Naive thymus-derived CD4-positive, alpha-beta T cell (primary cell): ENCODE measurements around the gene GALNT14. TPM values are rescaled to one million over a fixed set of nuclear protein-coding genes. Genes with fewer than 3 reads are reported as not detected.

Experiments used
- ATAC-seq: fragments of 150-1000 bp; cut with Tn5 transposase; 2 replicates; pipeline ENCODE4 v1.10.0; 2021; ENCODE audit warnings: mild to moderate bottlenecking, moderate library complexity
- CTCF ChIA-PET: fragments of 350-600 bp; sonication (Branson Sonifier 250); formaldehyde crosslinking; loops from one replicate; lab custom pipeline; 2021; ENCODE audit warnings: antibody characterized with exemption; lab: Charles Lee
- POLR2A ChIA-PET: fragments of 350-600 bp; sonication (Branson Sonifier 250); formaldehyde crosslinking; loops from one replicate; lab custom pipeline; 2021; ENCODE audit warnings: antibody characterized with exemption, inconsistent platforms; lab: Charles Lee
- DNase-seq, 9 donors: peaks; one replicate each; pipeline versions ENCODE4 v3.0.0 to v3.0.0-alpha.2; 2020 to 2022; ENCODE audit warnings: mixed read lengths in 1 of 9
- H3K27ac ChIP-seq: one replicate; pipeline ENCODE4 v1.7.0; 2013; ENCODE audit warnings: mild to moderate bottlenecking, low read depth, low read length, moderate library complexity
- H3K27me3 ChIP-seq, 2 donors: one replicate each; pipeline ENCODE4 v1.7.0; 2013; ENCODE audit warnings: low read length in 2 of 2, mild to moderate bottlenecking in 2 of 2, moderate library complexity in 2 of 2; ENCODE audit not compliant: control insufficient read depth in 2 of 2, insufficient read depth in 2 of 2
- H3K36me3 ChIP-seq, 3 experiments: 1 replicate in 2 of 3; 2 replicates in 1 of 3; pipeline ENCODE4 v1.7.0; 2013; ENCODE audit warnings: low read length in 3 of 3, mild to moderate bottlenecking in 3 of 3, moderate library complexity in 1 of 3; ENCODE audit not compliant: insufficient read depth in 3 of 3, control insufficient read depth in 2 of 3
- H3K4me1 ChIP-seq, 2 donors: one replicate each; pipeline ENCODE4 v1.7.0; 2013; ENCODE audit warnings: low read length in 2 of 2, mild to moderate bottlenecking in 2 of 2, moderate library complexity in 1 of 2; ENCODE audit not compliant: control insufficient read depth in 2 of 2, insufficient read depth in 2 of 2
- H3K4me3 ChIP-seq: 2 replicates; pipeline ENCODE4 v1.7.0; 2013; ENCODE audit warnings: mild to moderate bottlenecking, low read length
- H3K9me3 ChIP-seq, 3 experiments: 1 replicate in 2 of 3; 2 replicates in 1 of 3; pipeline ENCODE4 v1.7.0; 2013; ENCODE audit warnings: low read length in 3 of 3; ENCODE audit not compliant: control insufficient read depth in 2 of 3
- H3K27ac Mint-ChIP-seq, 9 donors: one replicate each; pipeline ENCODE4 v1.8.0; 2020 to 2022; ENCODE audit warnings: mixed read lengths in 9 of 9, mild to moderate bottlenecking in 8 of 9, moderate library complexity in 5 of 9, inconsistent platforms in 2 of 9
- H3K27me3 Mint-ChIP-seq, 5 donors: one replicate each; pipeline ENCODE4 v1.8.0; 2021 to 2022; ENCODE audit warnings: mixed read lengths in 5 of 5, mild to moderate bottlenecking in 1 of 5
- H3K36me3 Mint-ChIP-seq, 5 donors: one replicate each; pipeline ENCODE4 v1.8.0; 2020 to 2022; ENCODE audit warnings: mixed read lengths in 5 of 5, mild to moderate bottlenecking in 3 of 5, inconsistent platforms in 1 of 5
- H3K4me1 Mint-ChIP-seq, 7 donors: one replicate each; pipeline ENCODE4 v1.8.0; 2020 to 2022; ENCODE audit warnings: mixed read lengths in 7 of 7, mild to moderate bottlenecking in 3 of 7, inconsistent platforms in 1 of 7
- H3K4me3 Mint-ChIP-seq, 10 donors: one replicate each; pipeline ENCODE4 v1.8.0; 2020 to 2022; ENCODE audit warnings: mild to moderate bottlenecking in 10 of 10, mixed read lengths in 10 of 10, moderate library complexity in 6 of 10, inconsistent platforms in 2 of 10
- H3K9me3 Mint-ChIP-seq, 11 donors: one replicate each; pipeline ENCODE4 v1.8.0; 2020 to 2022; ENCODE audit warnings: mixed read lengths in 11 of 11, mild to moderate bottlenecking in 4 of 11, inconsistent platforms in 1 of 11, moderate library complexity in 1 of 11
- intact Hi-C, 2 donors: fragments of 100-400 bp; cut with micrococcal nuclease; formaldehyde crosslinking; loops; one replicate each; pipeline ENCODE4 v1.15.1; 2023
- polyA plus RNA-seq, 2 donors: library from polyadenylated mRNA; unstranded; fragments of 300-500 nt; fragmentation: Illumina TruSeq; gene quantifications; one replicate each; pipeline ENCODE4 v1.2.3, GENCODE V29; 2021
- total RNA-seq, 6 experiments: library from RNA in 5 of 6; stranded (reverse) in 5 of 6; gene quantifications; 1 replicate in 5 of 6; 2 replicates in 1 of 6; pipeline ENCODE4 v1.2.3 and lab custom pipeline; 2021 to 2026

The GALNT14 gene
- total and polyA plus RNA-seq, 7 experiments from 2014 or later, result 0.64 to 1.1 TPM; not detected in 5

GRCh38 chr2:30985493-30986230 lies 152.6 kb downstream of the GALNT14 start:
- Mint-ChIP-seq H3K4me3 (no peak overlapping the region), H3K4me1 (no peaks in the 10 kb centered on the region), H3K27me3 (peaks cover 0 to 9% (median 0%) of the 10 kb centered on the region in 5 donors), H3K27ac (no peak overlapping the region), H3K9me3 (no peaks in the 10 kb centered on the region), H3K36me3 (no peaks in the 10 kb centered on the region)
- Histone ChIP-seq H3K4me1 (no peaks in the 10 kb centered on the region), H3K36me3 (no peaks in the 10 kb centered on the region), H3K4me3 (no peak overlapping the region), H3K9me3 (no peaks in the 10 kb centered on the region), H3K27ac (no peak overlapping the region), H3K27me3 (no peaks in the 10 kb centered on the region)
- POLR2A ChIA-PET, result no interaction called here
- CTCF ChIA-PET, result no interaction called here
- DNase-seq (no peak), ATAC-seq (no peak)
- intact Hi-C loops, result no loop called here

DNA sequence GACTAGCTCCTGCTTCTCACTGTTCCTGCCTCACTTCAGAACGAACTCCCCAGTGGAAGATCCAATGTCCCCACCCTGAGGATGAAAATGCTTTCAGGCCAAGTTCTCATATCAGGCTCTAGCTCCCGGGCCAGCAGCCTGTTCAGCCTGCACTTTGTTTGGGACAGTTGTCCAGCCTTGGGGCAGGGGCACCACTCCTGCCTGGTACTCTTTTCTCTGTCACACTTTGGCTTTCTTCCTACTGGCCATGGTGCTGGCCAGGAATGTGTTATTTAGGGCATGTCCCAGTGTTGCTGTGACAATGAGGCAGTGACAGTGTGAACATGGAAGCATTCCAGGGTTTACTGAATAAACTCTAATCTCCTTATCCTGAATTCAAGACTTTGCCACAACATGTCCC lies 154.1 kb downstream of the GALNT14 start:
- intact Hi-C loops, result no loop called here
- H3K27me3 Mint-ChIP-seq, result peaks cover 0 to 16% (median 0%) of the 10 kb centered on the region in 5 donors
- ChIA-PET POLR2A (no interaction called here), CTCF (no interaction called here)
- H3K27me3 ChIP-seq, result no peaks in the 10 kb centered on the region
- DNase-seq (no peak), ATAC-seq (no peak)
- H3K36me3 Mint-ChIP-seq, result no peaks in the 10 kb centered on the region
- no peaks in the 10 kb centered on the region for H3K4me1 Mint-ChIP-seq
- no peak overlapping the region for H3K27ac Mint-ChIP-seq
- H3K4me1 ChIP-seq, result no peaks in the 10 kb centered on the region
- H3K4me3 ChIP-seq, result no peak overlapping the region
- H3K9me3 ChIP-seq, result no peaks in the 10 kb centered on the region
- no peak overlapping the region for H3K27ac ChIP-seq
- no peaks in the 10 kb centered on the region for H3K36me3 ChIP-seq
- no peak overlapping the region for H3K4me3 Mint-ChIP-seq
- no peaks in the 10 kb centered on the region for H3K9me3 Mint-ChIP-seq

DNA sequence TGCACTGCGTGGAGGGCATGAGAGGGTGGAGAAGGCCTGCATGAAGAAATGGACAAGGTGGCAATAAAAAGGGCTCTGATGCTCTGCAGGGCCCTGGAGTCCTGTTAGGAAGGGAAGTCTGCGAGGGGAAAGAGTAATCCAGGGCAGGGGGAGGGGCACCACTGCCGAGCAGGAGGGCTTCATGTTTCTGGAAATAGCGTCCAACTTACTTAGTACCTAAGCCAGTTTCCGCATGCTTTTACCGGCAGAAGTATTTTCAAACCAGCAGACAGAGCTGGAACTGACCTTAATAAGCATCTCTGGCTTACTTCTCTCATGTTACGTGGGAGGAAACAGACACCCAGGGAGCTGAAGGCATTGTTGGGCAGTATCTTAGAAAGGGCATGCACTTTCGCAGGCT lies 156.7 kb downstream of the GALNT14 start:
- POLR2A ChIA-PET, result no interaction called here
- ATAC-seq (no peak), DNase-seq (no peak)
- H3K27me3 ChIP-seq, result no peaks in the 10 kb centered on the region
- H3K4me1 ChIP-seq, result no peaks in the 10 kb centered on the region
- no peak overlapping the region for H3K27ac Mint-ChIP-seq
- H3K27me3 Mint-ChIP-seq, result peaks cover 0 to 29% (median 7%) of the 10 kb centered on the region in 5 donors
- H3K4me3 Mint-ChIP-seq, result no peak overlapping the region
- no peaks in the 10 kb centered on the region for H3K9me3 ChIP-seq
- H3K36me3 ChIP-seq, result no peaks in the 10 kb centered on the region
- intact Hi-C loops, result no loop called here
- no peak overlapping the region for H3K27ac ChIP-seq
- CTCF ChIA-PET, result no interaction called here
- no peaks in the 10 kb centered on the region for H3K36me3 Mint-ChIP-seq
- H3K9me3 Mint-ChIP-seq, result peaks cover 0 to 2% (median 0%) of the 10 kb centered on the region in 11 donors
- H3K4me1 Mint-ChIP-seq, result no peaks in the 10 kb centered on the region
- no peak overlapping the region for H3K4me3 ChIP-seq

DNA sequence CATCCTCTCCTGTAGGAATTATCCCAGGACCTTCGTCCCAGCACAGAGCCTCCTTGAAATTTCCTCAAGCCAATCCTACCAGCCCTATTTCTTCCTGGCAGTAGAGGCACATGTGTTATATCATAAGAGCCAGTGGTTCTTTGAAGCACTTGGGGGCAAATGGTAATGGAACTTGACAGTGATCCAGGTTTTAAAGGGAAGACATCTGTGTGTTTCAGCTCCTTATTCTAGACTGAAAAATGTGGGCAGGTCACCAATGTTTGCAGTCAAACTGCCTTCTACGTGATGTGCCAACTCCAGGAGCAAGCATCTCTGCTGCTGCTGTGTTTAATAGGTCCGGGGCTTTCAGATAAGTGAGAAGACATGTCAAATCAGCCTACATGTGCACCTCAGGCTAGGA lies 157.1 kb downstream of the GALNT14 start:
- no peaks in the 10 kb centered on the region for H3K9me3 ChIP-seq
- Mint-ChIP-seq H3K27ac (no peak overlapping the region), H3K9me3 (peaks cover 0 to 2% (median 0%) of the 10 kb centered on the region in 11 donors), H3K36me3 (no peaks in the 10 kb centered on the region), H3K4me3 (no peak overlapping the region), H3K4me1 (no peaks in the 10 kb centered on the region), H3K27me3 (peaks cover 0 to 29% (median 7%) of the 10 kb centered on the region in 5 donors)
- intact Hi-C loops, result no loop called here
- ChIA-PET CTCF (no interaction called here), POLR2A (no interaction called here)
- H3K27ac ChIP-seq, result no peak overlapping the region
- no peaks in the 10 kb centered on the region for H3K36me3 ChIP-seq
- DNase-seq (no peak), ATAC-seq (no peak)
- no peaks in the 10 kb centered on the region for H3K4me1 ChIP-seq
- H3K27me3 ChIP-seq, result no peaks in the 10 kb centered on the region
- H3K4me3 ChIP-seq, result no peak overlapping the region

DNA sequence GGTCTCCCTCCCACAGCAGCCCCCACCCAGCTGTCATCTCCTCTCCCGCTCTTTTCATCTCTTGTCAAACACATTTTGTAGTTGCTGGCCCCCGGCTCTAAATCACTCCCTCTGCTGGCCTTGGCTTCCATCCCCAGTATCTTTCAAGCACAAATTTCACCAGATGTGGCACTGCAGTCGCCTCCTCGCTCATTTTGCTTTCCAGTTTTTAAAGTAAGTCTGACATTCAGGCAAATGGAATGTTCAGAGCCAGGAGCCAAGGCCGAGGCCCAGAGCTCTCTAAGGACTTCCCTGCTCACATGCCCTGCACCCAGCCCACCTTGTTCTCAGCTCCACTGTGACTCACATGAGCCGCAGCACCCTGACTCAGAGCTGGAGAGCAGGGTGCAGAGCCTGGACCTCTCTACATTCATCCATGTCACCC lies 158.4 kb downstream of the GALNT14 start:
- no peak for ATAC-seq
- POLR2A ChIA-PET, result no interaction called here

DNA sequence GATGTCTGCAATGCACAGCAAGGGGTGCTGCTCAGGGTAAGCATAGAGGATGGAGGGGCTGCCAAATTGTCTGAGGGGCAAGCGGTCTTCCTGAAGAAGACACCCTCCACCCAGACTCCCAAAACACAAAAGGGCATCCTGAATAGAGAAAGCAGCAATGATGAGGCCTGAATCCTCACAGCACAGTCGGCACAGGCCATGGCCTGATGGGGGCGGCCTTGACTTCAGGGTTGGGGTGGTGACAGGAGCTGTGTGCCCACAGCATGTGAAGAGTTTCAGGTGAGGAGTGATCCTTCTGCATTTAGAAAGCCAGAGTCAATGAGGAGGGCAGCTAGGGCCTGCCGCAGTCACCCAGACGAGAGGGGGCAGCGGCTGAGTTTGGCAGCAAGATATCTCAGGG lies 159.4 kb downstream of the GALNT14 start:
- no peak for DNase-seq
- Mint-ChIP-seq H3K4me3 (no peak overlapping the region), H3K36me3 (no peaks in the 10 kb centered on the region), H3K4me1 (no peaks in the 10 kb centered on the region), H3K27me3 (peaks cover 0 to 24% (median 13%) of the 10 kb centered on the region in 5 donors), H3K9me3 (peaks cover 0 to 2% (median 0%) of the 10 kb centered on the region in 11 donors), H3K27ac (no peak overlapping the region)
- ChIA-PET POLR2A (no interaction called here), CTCF (no interaction called here)
- intact Hi-C loops, result no loop called here
- Histone ChIP-seq H3K9me3 (no peaks in the 10 kb centered on the region), H3K27me3 (no peaks in the 10 kb centered on the region), H3K4me1 (no peaks in the 10 kb centered on the region), H3K27ac (no peak overlapping the region), H3K4me3 (no peak overlapping the region), H3K36me3 (no peaks in the 10 kb centered on the region)
- no peak for ATAC-seq

More for the DNA sequence above, 158.4 kb downstream of the GALNT14 start:
- no peaks in the 10 kb centered on the region for H3K36me3 Mint-ChIP-seq
- DNase-seq, result no peak
- no peaks in the 10 kb centered on the region for H3K4me1 Mint-ChIP-seq
- intact Hi-C loops, result no loop called here
- peaks cover 0 to 2% (median 0%) of the 10 kb centered on the region in 11 donors for H3K9me3 Mint-ChIP-seq
- CTCF ChIA-PET, result no interaction called here
- Histone ChIP-seq H3K36me3 (no peaks in the 10 kb centered on the region), H3K27me3 (no peaks in the 10 kb centered on the region), H3K4me1 (no peaks in the 10 kb centered on the region), H3K27ac (no peak overlapping the region), H3K9me3 (no peaks in the 10 kb centered on the region), H3K4me3 (no peak overlapping the region)
- H3K27ac Mint-ChIP-seq, result no peak overlapping the region
- no peak overlapping the region for H3K4me3 Mint-ChIP-seq
- peaks cover 0 to 29% (median 9%) of the 10 kb centered on the region in 5 donors for H3K27me3 Mint-ChIP-seq

- Mint-ChIP-seq H3K27me3 (peaks cover 0 to 24% (median 13%) of the 10 kb centered on the region in 5 donors), H3K4me3 (no peak overlapping the region), H3K4me1 (no peaks in the 10 kb centered on the region), H3K9me3 (peaks cover 0 to 2% (median 0%) of the 10 kb centered on the region in 11 donors), H3K27ac (no peak overlapping the region), H3K36me3 (no peaks in the 10 kb centered on the region)
- Histone ChIP-seq H3K27ac (no peak overlapping the region), H3K4me3 (no peak overlapping the region), H3K27me3 (no peaks in the 10 kb centered on the region), H3K4me1 (no peaks in the 10 kb centered on the region), H3K36me3 (no peaks in the 10 kb centered on the region), H3K9me3 (no peaks in the 10 kb centered on the region)
- intact Hi-C loops, result no loop called here
- CTCF ChIA-PET, result no interaction called here
- no peak for ATAC-seq
- DNase-seq, result no peak
- POLR2A ChIA-PET, result no interaction called here
These were observed 160.2 kb downstream of the GALNT14 start for GRCh38 chr2:30978044-30978443.
